K562 (cell line): ENCODE data around the gene NDUFAF8. TPM values are rescaled to one million over a fixed set of nuclear protein-coding genes. Genes with fewer than 3 reads are reported as not detected.

Experiments
- DPF2 ChIP-seq: fragments of 450-650 bp; IDR thresholded peaks from 2 replicates; pipeline ENCODE4 v1.6.1; 2016
- GATA2 ChIP-seq: sonication (generic); formaldehyde crosslinking; IDR thresholded peaks from 2 replicates; pipeline ENCODE4 v1.4.0; 2020; ENCODE audit warnings: mild to moderate bottlenecking, missing genetic modification reagents
- KHSRP ChIP-seq: fragments of 450-650 bp; IDR thresholded peaks from 2 replicates; pipeline ENCODE4 v1.6.1; 2017
- NFIC ChIP-seq: fragments of 450-650 bp; IDR thresholded peaks from 2 replicates; pipeline ENCODE4 v1.6.1; 2017; ENCODE audit warnings: mild to moderate bottlenecking, inconsistent platforms
- polyA plus RNA-seq, 8 experiments: library from polyadenylated mRNA; depleted of rRNA in 4 of 8; stranded (reverse) in 5 of 8; unstranded in 3 of 8; fragments of >200 nt; fragmentation: Nextera tagmentation in 2 of 8; fragmentation: Illumina TruSeq in 1 of 8; extraction: Ambion mirVana in 2 of 8; extraction: Trizol in 1 of 8; gene quantifications; 2 replicates each; pipeline versions ENCODE4 v1.2.1 to v1.2.3, GENCODE V29; 2011 to 2014; ENCODE audit warnings: inconsistent platforms in 1 of 8, missing spikeins in 1 of 8
- total RNA-seq, 7 experiments: library from RNA; depleted of rRNA in 6 of 7; stranded (reverse); fragments of >200 nt in 6 of 7; fragmentation: Illumina TruSeq in 2 of 7; extraction: Trizol in 2 of 7; gene quantifications; 2 replicates each; pipeline versions ENCODE4 v1.2.1 to v1.2.3, GENCODE V29; 2011 to 2021; ENCODE audit warnings: low replicate concordance in 1 of 7
- TF ChIP-seq, protein P1 (sequence below): fragments of 200-800 bp; sonication (Bioruptor generic); IDR thresholded peaks from 2 replicates; pipeline ENCODE4 v1.6.1; 2017; ENCODE audit warnings: missing genetic modification characterization, missing compliant biosample characterization
- TF ChIP-seq, protein P2 (sequence below): fragments of 450-650 bp; formaldehyde crosslinking; IDR thresholded peaks from 2 replicates; pipeline ENCODE4 v1.4.0; 2022; ENCODE audit warnings: missing genetic modification characterization
- TF ChIP-seq, protein P3 (sequence below), 3 experiments: IDR thresholded peaks in 2 of 3; conservative IDR thresholded peaks in 1 of 3; 2 replicates each; pipeline ENCODE4 v1.5.1; 2011 to 2012; ENCODE audit warnings: low read length in 3 of 3, mild to moderate bottlenecking in 3 of 3, control low read depth in 2 of 3, improper control_type of control experiment in 1 of 3, inconsistent platforms in 1 of 3, low read depth in 1 of 3, mixed read lengths in 1 of 3, moderate library complexity in 1 of 3; ENCODE audit not compliant: insufficient read depth in 2 of 3
- TF ChIP-seq, protein P4 (sequence below): sonication (generic); formaldehyde crosslinking; IDR thresholded peaks from 2 replicates; pipeline ENCODE4 v1.8.0; 2023; ENCODE audit warnings: mild to moderate bottlenecking, missing genetic modification reagents

NDUFAF8 gene
- total and polyA plus RNA-seq, 9 of the 15 experiments (the other 6 are each of a cell fraction or from before 2014, with no cell fraction given): 13.5 to 144 (median 90.0) TPM

DNA sequence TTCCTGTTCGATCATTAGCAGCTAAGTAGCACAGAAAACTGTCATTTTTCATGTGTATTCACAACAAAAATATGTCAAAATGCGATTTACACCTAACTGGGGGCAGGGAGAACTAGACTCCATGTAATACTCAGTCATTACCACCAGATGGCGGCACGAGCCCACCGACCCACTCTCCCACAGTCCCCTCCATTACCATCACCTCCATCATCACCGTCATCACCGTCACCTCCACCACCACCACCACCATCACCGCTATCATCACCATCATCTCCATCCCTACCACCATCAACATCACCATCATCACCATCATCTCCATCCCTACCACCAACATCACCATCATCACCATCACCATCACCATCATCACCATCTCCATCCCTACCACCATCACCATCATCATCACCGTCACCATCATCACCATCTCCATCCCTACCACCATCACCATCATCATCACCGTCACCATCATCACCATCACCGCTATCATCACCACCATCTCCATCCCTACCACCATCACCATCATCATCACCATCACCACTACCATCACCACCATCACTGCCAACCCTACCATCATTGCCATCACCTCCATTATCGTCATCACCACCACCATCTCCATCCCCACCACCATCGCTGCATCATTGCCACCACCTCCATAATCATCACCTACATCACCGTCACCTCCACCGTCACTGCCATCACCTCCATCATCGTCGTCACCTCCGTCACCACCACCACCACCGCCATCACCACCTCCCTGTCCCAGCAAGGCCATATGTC, 14.4 kb downstream of the NDUFAF8 start (continued):
- TF ChIP-seq, protein P1, sequence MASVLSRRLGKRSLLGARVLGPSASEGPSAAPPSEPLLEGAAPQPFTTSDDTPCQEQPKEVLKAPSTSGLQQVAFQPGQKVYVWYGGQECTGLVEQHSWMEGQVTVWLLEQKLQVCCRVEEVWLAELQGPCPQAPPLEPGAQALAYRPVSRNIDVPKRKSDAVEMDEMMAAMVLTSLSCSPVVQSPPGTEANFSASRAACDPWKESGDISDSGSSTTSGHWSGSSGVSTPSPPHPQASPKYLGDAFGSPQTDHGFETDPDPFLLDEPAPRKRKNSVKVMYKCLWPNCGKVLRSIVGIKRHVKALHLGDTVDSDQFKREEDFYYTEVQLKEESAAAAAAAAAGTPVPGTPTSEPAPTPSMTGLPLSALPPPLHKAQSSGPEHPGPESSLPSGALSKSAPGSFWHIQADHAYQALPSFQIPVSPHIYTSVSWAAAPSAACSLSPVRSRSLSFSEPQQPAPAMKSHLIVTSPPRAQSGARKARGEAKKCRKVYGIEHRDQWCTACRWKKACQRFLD (CRISPR knock-in tag): peak; percentile 56; the same call in 1 of the 2 replicates
- TF ChIP-seq, protein P2, sequence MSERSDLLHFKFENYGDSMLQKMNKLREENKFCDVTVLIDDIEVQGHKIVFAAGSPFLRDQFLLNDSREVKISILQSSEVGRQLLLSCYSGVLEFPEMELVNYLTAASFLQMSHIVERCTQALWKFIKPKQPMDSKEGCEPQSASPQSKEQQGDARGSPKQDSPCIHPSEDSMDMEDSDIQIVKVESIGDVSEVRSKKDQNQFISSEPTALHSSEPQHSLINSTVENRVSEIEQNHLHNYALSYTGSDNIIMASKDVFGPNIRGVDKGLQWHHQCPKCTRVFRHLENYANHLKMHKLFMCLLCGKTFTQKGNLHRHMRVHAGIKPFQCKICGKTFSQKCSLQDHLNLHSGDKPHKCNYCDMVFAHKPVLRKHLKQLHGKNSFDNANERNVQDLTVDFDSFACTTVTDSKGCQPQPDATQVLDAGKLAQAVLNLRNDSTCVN (CRISPR knock-in tag): peak; percentile 86; the same call in 1 of the 2 replicates
- peak; percentile 48; the same call in 1 of the 2 replicates for TF ChIP-seq NFIC
- TF ChIP-seq GATA2 (CRISPR knock-in tag): peak; percentile 48
- TF ChIP-seq KHSRP: peak; percentile 19; the same call in 1 of the 2 replicates
- TF ChIP-seq, protein P3, sequence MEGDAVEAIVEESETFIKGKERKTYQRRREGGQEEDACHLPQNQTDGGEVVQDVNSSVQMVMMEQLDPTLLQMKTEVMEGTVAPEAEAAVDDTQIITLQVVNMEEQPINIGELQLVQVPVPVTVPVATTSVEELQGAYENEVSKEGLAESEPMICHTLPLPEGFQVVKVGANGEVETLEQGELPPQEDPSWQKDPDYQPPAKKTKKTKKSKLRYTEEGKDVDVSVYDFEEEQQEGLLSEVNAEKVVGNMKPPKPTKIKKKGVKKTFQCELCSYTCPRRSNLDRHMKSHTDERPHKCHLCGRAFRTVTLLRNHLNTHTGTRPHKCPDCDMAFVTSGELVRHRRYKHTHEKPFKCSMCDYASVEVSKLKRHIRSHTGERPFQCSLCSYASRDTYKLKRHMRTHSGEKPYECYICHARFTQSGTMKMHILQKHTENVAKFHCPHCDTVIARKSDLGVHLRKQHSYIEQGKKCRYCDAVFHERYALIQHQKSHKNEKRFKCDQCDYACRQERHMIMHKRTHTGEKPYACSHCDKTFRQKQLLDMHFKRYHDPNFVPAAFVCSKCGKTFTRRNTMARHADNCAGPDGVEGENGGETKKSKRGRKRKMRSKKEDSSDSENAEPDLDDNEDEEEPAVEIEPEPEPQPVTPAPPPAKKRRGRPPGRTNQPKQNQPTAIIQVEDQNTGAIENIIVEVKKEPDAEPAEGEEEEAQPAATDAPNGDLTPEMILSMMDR (IDR thresholded peaks at IDR 0.05 in 2 of 3, conservative IDR thresholded peaks at IDR 0.05 in 1 of 3; ENCODE audit: insufficient read depth in 2 of 3, low read depth in 1 of 3, low read length in 3 of 3): peak; percentile 82 to 90 (median 86)
- TF ChIP-seq, protein P4, sequence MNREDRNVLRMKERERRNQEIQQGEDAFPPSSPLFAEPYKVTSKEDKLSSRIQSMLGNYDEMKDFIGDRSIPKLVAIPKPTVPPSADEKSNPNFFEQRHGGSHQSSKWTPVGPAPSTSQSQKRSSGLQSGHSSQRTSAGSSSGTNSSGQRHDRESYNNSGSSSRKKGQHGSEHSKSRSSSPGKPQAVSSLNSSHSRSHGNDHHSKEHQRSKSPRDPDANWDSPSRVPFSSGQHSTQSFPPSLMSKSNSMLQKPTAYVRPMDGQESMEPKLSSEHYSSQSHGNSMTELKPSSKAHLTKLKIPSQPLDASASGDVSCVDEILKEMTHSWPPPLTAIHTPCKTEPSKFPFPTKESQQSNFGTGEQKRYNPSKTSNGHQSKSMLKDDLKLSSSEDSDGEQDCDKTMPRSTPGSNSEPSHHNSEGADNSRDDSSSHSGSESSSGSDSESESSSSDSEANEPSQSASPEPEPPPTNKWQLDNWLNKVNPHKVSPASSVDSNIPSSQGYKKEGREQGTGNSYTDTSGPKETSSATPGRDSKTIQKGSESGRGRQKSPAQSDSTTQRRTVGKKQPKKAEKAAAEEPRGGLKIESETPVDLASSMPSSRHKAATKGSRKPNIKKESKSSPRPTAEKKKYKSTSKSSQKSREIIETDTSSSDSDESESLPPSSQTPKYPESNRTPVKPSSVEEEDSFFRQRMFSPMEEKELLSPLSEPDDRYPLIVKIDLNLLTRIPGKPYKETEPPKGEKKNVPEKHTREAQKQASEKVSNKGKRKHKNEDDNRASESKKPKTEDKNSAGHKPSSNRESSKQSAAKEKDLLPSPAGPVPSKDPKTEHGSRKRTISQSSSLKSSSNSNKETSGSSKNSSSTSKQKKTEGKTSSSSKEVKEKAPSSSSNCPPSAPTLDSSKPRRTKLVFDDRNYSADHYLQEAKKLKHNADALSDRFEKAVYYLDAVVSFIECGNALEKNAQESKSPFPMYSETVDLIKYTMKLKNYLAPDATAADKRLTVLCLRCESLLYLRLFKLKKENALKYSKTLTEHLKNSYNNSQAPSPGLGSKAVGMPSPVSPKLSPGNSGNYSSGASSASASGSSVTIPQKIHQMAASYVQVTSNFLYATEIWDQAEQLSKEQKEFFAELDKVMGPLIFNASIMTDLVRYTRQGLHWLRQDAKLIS (CRISPR knock-in tag): no peak
- TF ChIP-seq DPF2: peak; percentile 60
